IMR-90 (cell line): Measurements from ENCODE around the gene NPHP4. TPM values are rescaled to one million over a fixed set of nuclear protein-coding genes. Genes with fewer than 3 reads are reported as not detected.

Experiments
- ATAC-seq: fragments of 200-7000 bp; cut with Tn5 transposase; 2 replicates; pipeline ENCODE4 v1.9.1; 2020; ENCODE audit warnings: low read depth, mild to moderate bottlenecking, moderate library complexity
- BruUV-seq: library from RNA; stranded (reverse); fragments of 400-500 nt; replicated peaks from 2 replicates; lab custom pipeline; 2021; lab: Mats Ljungman, UMichigan
- CTCF ChIA-PET: fragments of 300-600 bp; formaldehyde crosslinking; extraction: SDS; loops from one replicate; lab custom pipeline; 2021; ENCODE audit warnings: antibody characterized with exemption; lab: Yijun Ruan, JAX
- POLR2A ChIA-PET: fragments of 300-600 bp; sonication (Branson Sonifier 250); formaldehyde crosslinking; loops from one replicate; lab custom pipeline; 2022; ENCODE audit warnings: antibody characterized with exemption; ENCODE audit not compliant: unreplicated experiment; lab: Charles Lee
- DNase-seq: peaks from one replicate; pipeline ENCODE4 v3.0.0; 2013
- H2AFZ ChIP-seq: replicated peaks from 2 replicates; pipeline ENCODE3; 2013; ENCODE audit warnings: low read length, mild to moderate bottlenecking; ENCODE audit not compliant: poor library complexity
- H2AK5ac ChIP-seq: 2 replicates; pipeline ENCODE4 v1.6.1; 2013; ENCODE audit warnings: low read depth, low read length, inconsistent platforms
- H2AK9ac ChIP-seq: replicated peaks from 2 replicates; pipeline ENCODE3; 2013; ENCODE audit warnings: mild to moderate bottlenecking, low read depth, low read length, moderate library complexity; ENCODE audit not compliant: poor library complexity
- H2BK120ac ChIP-seq: 2 replicates; pipeline ENCODE4 v1.6.1; 2013; ENCODE audit warnings: low read depth, low read length, inconsistent platforms
- H2BK15ac ChIP-seq: 3 replicates; pipeline ENCODE4 v1.6.1; 2013; ENCODE audit warnings: low read depth, low read length, inconsistent platforms
- H2BK20ac ChIP-seq: 2 replicates; pipeline ENCODE4 v1.6.1; 2013; ENCODE audit warnings: low read depth, mild to moderate bottlenecking, inconsistent platforms, low read length, moderate library complexity
- H2BK5ac ChIP-seq: 2 replicates; pipeline ENCODE4 v1.6.1; 2013; ENCODE audit warnings: mild to moderate bottlenecking, low read depth, low read length, inconsistent platforms; ENCODE audit not compliant: poor library complexity, severe bottlenecking
- H3K14ac ChIP-seq: replicated peaks from 2 replicates; pipeline ENCODE4 v1.6.1; 2013; ENCODE audit warnings: low read depth, low read length, inconsistent platforms
- H3K18ac ChIP-seq: 2 replicates; pipeline ENCODE4 v1.6.1; 2013; ENCODE audit warnings: low read depth, low read length, control low read depth
- H3K23ac ChIP-seq: 2 replicates; pipeline ENCODE4 v1.6.1; 2013; ENCODE audit warnings: low read depth, low read length, inconsistent platforms
- H3K27ac ChIP-seq: 2 replicates; pipeline ENCODE4 v1.5.1; 2013; ENCODE audit warnings: mild to moderate bottlenecking, control low read depth, low read length; ENCODE audit not compliant: insufficient read depth
- H3K27me3 ChIP-seq: 2 replicates; pipeline ENCODE4 v1.6.1; 2013; ENCODE audit warnings: low read length; ENCODE audit not compliant: control insufficient read depth, insufficient read depth
- H3K36me3 ChIP-seq: 2 replicates; pipeline ENCODE4 v1.6.1; 2013; ENCODE audit warnings: low read length, mixed read lengths; ENCODE audit not compliant: control insufficient read depth, insufficient read depth
- H3K4ac ChIP-seq: 2 replicates; pipeline ENCODE4 v1.6.1; 2013; ENCODE audit warnings: low read depth, low read length, inconsistent platforms
- H3K4me1 ChIP-seq: 2 replicates; pipeline ENCODE4 v1.6.1; 2013; ENCODE audit warnings: low read length, mixed read lengths; ENCODE audit not compliant: control insufficient read depth, insufficient read depth
- H3K4me2 ChIP-seq: 2 replicates; pipeline ENCODE4 v1.6.1; 2013; ENCODE audit warnings: low read depth, mild to moderate bottlenecking, control low read depth, low read length, moderate library complexity
- H3K4me3 ChIP-seq: 2 replicates; pipeline ENCODE4 v1.5.1; 2013; ENCODE audit warnings: low read depth, mild to moderate bottlenecking, control low read depth, low read length, moderate library complexity; ENCODE audit not compliant: insufficient read depth
- H3K56ac ChIP-seq: 2 replicates; pipeline ENCODE4 v1.6.1; 2013; ENCODE audit warnings: low read length, inconsistent platforms; ENCODE audit not compliant: insufficient read depth; ENCODE audit errors: extremely low read depth
- H3K79me1 ChIP-seq, 2 experiments: 2 replicates each; pipeline ENCODE4 v1.6.1; 2013; ENCODE audit warnings: low read length in 2 of 2, inconsistent platforms in 1 of 2, low read depth in 1 of 2
- H3K9ac ChIP-seq: 2 replicates; pipeline ENCODE4 v1.6.1; 2013; ENCODE audit warnings: low read depth, low read length, control low read depth
- H3K9me1 ChIP-seq: 2 replicates; pipeline ENCODE4 v1.6.1; 2013; ENCODE audit warnings: low read length, inconsistent platforms; ENCODE audit not compliant: insufficient read depth
- H3K9me3 ChIP-seq: 2 replicates; pipeline ENCODE4 v1.6.1; 2013; ENCODE audit warnings: low read length; ENCODE audit not compliant: control insufficient read depth, insufficient read depth
- H4K20me1 ChIP-seq: 2 replicates; pipeline ENCODE4 v1.6.1; 2013; ENCODE audit warnings: low read length, inconsistent platforms; ENCODE audit not compliant: insufficient read depth
- H4K5ac ChIP-seq: 2 replicates; pipeline ENCODE4 v1.6.1; 2013; ENCODE audit warnings: mild to moderate bottlenecking, low read depth, low read length, control low read depth
- H4K8ac ChIP-seq, 2 experiments: 2 replicates each; pipeline ENCODE4 v1.6.1; 2013; ENCODE audit warnings: low read depth in 2 of 2, low read length in 2 of 2, control low read depth in 1 of 2, inconsistent platforms in 1 of 2
- H4K91ac ChIP-seq: 2 replicates; pipeline ENCODE4 v1.6.1; 2013; ENCODE audit warnings: low read depth, low read length, inconsistent platforms; ENCODE audit not compliant: insufficient read depth
- BHLHE40 ChIP-seq: fragments of 150-350 bp; IDR thresholded peaks from 2 replicates; pipeline ENCODE4 v1.6.1; 2016; ENCODE audit warnings: mild to moderate bottlenecking, low read depth, low read length
- CHD1 ChIP-seq: IDR thresholded peaks from 2 replicates; pipeline ENCODE4 v1.6.1; 2012; ENCODE audit warnings: low read depth, low read length, improper control_type of control experiment
- CTCF ChIP-seq: conservative IDR thresholded peaks from 2 replicates; pipeline ENCODE4 v1.5.1; 2012; ENCODE audit warnings: mild to moderate bottlenecking, low read depth, low read length, improper control_type of control experiment
- ELK1 ChIP-seq: fragments of 150-350 bp; IDR thresholded peaks from 2 replicates; pipeline ENCODE4 v1.6.1; 2016; ENCODE audit warnings: low read depth, mild to moderate bottlenecking, low read length, moderate library complexity, borderline replicate concordance
- FOS ChIP-seq: fragments of 150-350 bp; IDR thresholded peaks from 2 replicates; pipeline ENCODE4 v1.6.1; 2016; ENCODE audit warnings: low read depth, low read length
- MAZ ChIP-seq: IDR thresholded peaks from 2 replicates; pipeline ENCODE4 v1.6.1; 2012; ENCODE audit warnings: low read depth, mild to moderate bottlenecking, low read length, improper control_type of control experiment, moderate library complexity, borderline replicate concordance
- RAD21 ChIP-seq: IDR thresholded peaks from 2 replicates; pipeline ENCODE4 v1.6.1; 2012; ENCODE audit warnings: low read length, improper control_type of control experiment
- RFX5 ChIP-seq: IDR thresholded peaks from 2 replicates; pipeline ENCODE4 v1.8.0; 2012; ENCODE audit warnings: low read depth, mild to moderate bottlenecking, low read length, moderate library complexity
- USF2 ChIP-seq: fragments of 150-350 bp; IDR thresholded peaks from 2 replicates; pipeline ENCODE4 v1.6.1; 2017; ENCODE audit warnings: mild to moderate bottlenecking, antibody characterized with exemption, low read length, low read depth
- WGBS, 2 experiments: methylation state at CpG; one replicate each; pipeline versions ENCODE4 v1.1.5 to v1.1.7; 2013; ENCODE audit warnings: missing lambda C conversion rate in 2 of 2; ENCODE audit not compliant: insufficient read length in 1 of 2; ENCODE audit errors: extremely low coverage in 2 of 2; 5-methylcytosine and 5-hydroxymethylcytosine counted together
- dilution Hi-C: fragments of 300-500 bp; cut with HindIII; formaldehyde crosslinking; loops from one replicate; pipeline ENCODE4 v1.14.3; 2018; ENCODE audit warnings: low sequenced_read_pairs; ENCODE audit not compliant: unreplicated experiment
- in situ Hi-C: fragments of 300-500 bp; cut with MboI; formaldehyde crosslinking; loops from 3 replicates; pipeline ENCODE4 v1.14.3; 2019; ENCODE audit warnings: low sequenced_read_pairs, inconsistent platforms, mixed read lengths
- intact Hi-C: fragments of 100-400 bp; cut with micrococcal nuclease; formaldehyde crosslinking; loops from 2 replicates; pipeline ENCODE4 v1.10.0; 2022
- polyA plus RNA-seq, 3 experiments: library from polyadenylated mRNA; depleted of rRNA; stranded (reverse); fragments of >200 nt; gene quantifications; 2 replicates each; pipeline ENCODE4 v1.2.3, GENCODE V29; 2012; ENCODE audit warnings: low replicate concordance in 1 of 3
- total RNA-seq: library from RNA; depleted of rRNA; stranded (reverse); fragments of >200 nt; gene quantifications from 2 replicates; pipeline ENCODE4 v1.2.3, GENCODE V29; 2012

The NPHP4 gene
- total and polyA plus RNA-seq, 2 of the 4 experiments (the other 2 are of a cell fraction) = 2.0 to 5.5 TPM

GRCh38 chr1:6004412-6005123, 12.3 kb upstream of the NPHP4 start:
- Histone ChIP-seq H4K91ac (no peak overlapping the region), H3K4me1 (peaks cover 2% of the 10 kb centered on the region; the same call in 1 of the 2 replicates), H4K5ac (no peak overlapping the region), H3K27me3 (no peaks in the 10 kb centered on the region), H2BK15ac (no peak overlapping the region), H3K9me3 (no peaks in the 10 kb centered on the region), H2BK20ac (no peak overlapping the region), H3K56ac (no peak overlapping the region), H3K36me3 (no peaks in the 10 kb centered on the region), H2AFZ (peak overlapping the region; percentile 27), H3K4ac (no peak overlapping the region), H3K4me3 (no peak overlapping the region), H3K23ac (no peak overlapping the region), H3K9me1 (no peaks in the 10 kb centered on the region), H3K27ac (no peak overlapping the region), H3K9ac (no peak overlapping the region), H2AK9ac (no peak overlapping the region), H3K79me1 (no peaks in the 10 kb centered on the region), H3K4me2 (no peak overlapping the region), H2BK5ac (no peak overlapping the region), H3K14ac (no peak overlapping the region), H2AK5ac (no peak overlapping the region), H2BK120ac (no peak overlapping the region), H4K8ac (no peak overlapping the region), H4K20me1 (no peaks in the 10 kb centered on the region; the same call in 1 of the 2 replicates), H3K18ac (no peak overlapping the region)
- in situ Hi-C loops (no loop called here), intact Hi-C loops (no loop called here), dilution Hi-C loops (no loop called here)
- BruUV-seq = no TSS peak
- no CpG with 5 or more reads among the region's 11 CpGs for WGBS, 2 experiments
- ChIA-PET CTCF (no interaction called here), POLR2A (no interaction called here)
- DNase-seq = no peak
- ATAC-seq = no peak
- TF ChIP-seq USF2 (no peak), CTCF (no peak), CHD1 (no peak), FOS (no peak), RAD21 (no peak), ELK1 (no peak), BHLHE40 (no peak), RFX5 (no peak), MAZ (no peak)
